ENCODE measurements around the gene TVP23A. TPM values are rescaled to one million over a fixed set of nuclear protein-coding genes. Genes with fewer than 3 reads are reported as not detected.

The TVP23A gene
- total and polyA plus RNA-seq, 10 of the 15 experiments (the other 5 are each of a cell fraction or from before 2014, with no cell fraction given) = 1.1 to 6.4 (median 2.2) TPM

DNA sequence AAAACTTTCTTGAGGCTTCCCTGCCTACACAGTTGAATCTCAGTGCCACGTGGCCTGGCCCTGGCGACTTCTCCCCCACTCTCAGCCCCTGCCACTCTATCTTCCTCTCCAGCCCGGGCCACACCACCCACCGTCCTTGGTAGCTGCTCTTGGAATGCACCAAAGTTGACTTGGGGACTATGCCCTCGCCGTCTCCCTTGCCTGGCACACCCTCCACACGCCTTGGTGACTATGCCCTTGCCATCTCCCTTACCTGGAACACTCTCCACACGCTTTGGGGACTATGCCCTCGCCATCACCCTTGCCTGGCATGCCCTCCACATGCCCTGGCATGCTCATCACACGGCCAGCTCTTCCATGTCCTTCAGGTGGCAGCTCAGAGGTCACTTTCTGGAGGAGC is 15.5 kb upstream of the TVP23A start:
- Histone ChIP-seq H2AFZ (ENCODE audit: control insufficient read depth, low read depth, low read length) (no peak overlapping the region), H3K79me2 (ENCODE audit: control insufficient read depth, insufficient read depth, low read length) (no peaks in the 10 kb centered on the region), H3K27ac (ENCODE audit: control insufficient read depth, insufficient read depth) (no peak overlapping the region), H3K4me1 (ENCODE audit: control insufficient read depth, insufficient read depth, low read length) (peaks cover 50% of the 10 kb centered on the region), H3K36me3 (ENCODE audit: control insufficient read depth in 2 of 2, insufficient read depth in 2 of 2, low read length in 1 of 2) (no peaks in the 10 kb centered on the region), H3K4me3 (no peak overlapping the region), H4K20me1 (ENCODE audit: control insufficient read depth, insufficient read depth) (no peaks in the 10 kb centered on the region), H3K9ac (ENCODE audit: control insufficient read depth, insufficient read depth, low read length) (no peak overlapping the region), H3K9me3 (replicated peaks; ENCODE audit: control insufficient read depth, insufficient read depth, low read length) (peaks cover 5% of the 10 kb centered on the region), H3K4me2 (ENCODE audit: control insufficient read depth, insufficient read depth) (no peak overlapping the region), H3K27me3 (replicated peaks in 1 of 2; ENCODE audit: control insufficient read depth in 2 of 2, insufficient read depth in 2 of 2, low read length in 1 of 2) (no peaks in the 10 kb centered on the region)
- no peak for TF ChIP-seq RELA (IDR thresholded peaks at IDR 0.05; ENCODE audit: borderline replicate concordance, partially characterized antibody)
- no peak for TF ChIP-seq NRF1 (conservative IDR thresholded peaks at IDR 0.05; ENCODE audit: low read depth, low read length)
- WGBS (ENCODE audit: insufficient coverage, insufficient replicate concordance, low lambda C conversion rate, missing lambda C conversion rate) = 69% methylated on average over 10 of the region's 10 CpGs
- ChIA-PET POLR2A (interaction anchor here (0.6 to 3.6 kb wide), 7 partner anchors 13 to 1737 kb away, joined by 3 to 25 read pairs (median 6); partner anchors contain the start of gene CIITA), CTCF (interaction anchor here (1.1 to 2.0 kb wide), 3 partner anchors 8 to 42 kb away, joined by 3 to 6 read pairs (median 5); no protein-coding TSS in a partner anchor), SMC1A (ENCODE audit: uncharacterized antibody, unreplicated experiment) (interaction anchor here (0.6 to 8.3 kb wide), 16 partner anchors 9 to 150 kb away, joined by 3 to 75 read pairs (median 4); partner anchors contain the start of gene CIITA), RAD21 (ENCODE audit: unreplicated experiment) (interaction anchor here (0.7 to 5.3 kb wide), 17 partner anchors 11 to 95 kb away, joined by 3 to 39 read pairs (median 4); partner anchors contain the start of genes CIITA and NUBP1)
- ATAC-seq (no peak), FAIRE-seq (no peak), DNase-seq (ENCODE audit: low read depth, low spot score) (no peak)
- in situ Hi-C loops (cut with MboI) = no loop called here
- no TSS peak for BruUV-seq (replicated peaks)
- intact Hi-C loops (cut with micrococcal nuclease; ENCODE audit: unreplicated experiment) = loop anchor here (10.0 kb wide), 1 partner anchor 81 kb away; no protein-coding TSS in a partner anchor

DNA sequence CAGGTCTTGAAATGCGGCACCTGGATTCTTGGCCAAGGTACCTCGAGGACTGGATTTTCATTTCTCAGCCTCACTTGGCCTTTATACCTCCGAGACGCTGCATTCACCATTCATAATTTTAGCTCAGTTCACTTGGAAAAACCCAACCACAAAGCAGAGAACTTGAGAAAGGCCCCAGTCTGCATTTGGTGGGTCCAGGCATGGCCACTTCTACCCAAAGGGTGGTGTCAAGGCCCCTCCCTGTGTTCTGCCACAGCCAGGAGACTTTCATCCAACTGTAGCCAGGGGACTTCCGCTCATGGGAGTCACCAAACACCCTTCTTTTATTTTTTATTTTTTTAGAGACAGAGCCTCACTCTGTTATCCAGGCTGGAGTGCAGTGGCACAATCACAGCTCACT is 14.7 kb upstream of the TVP23A start:
- no peak for FAIRE-seq
- no TSS peak for BruUV-seq (replicated peaks)
- POLR2A ChIA-PET = interaction anchor here (0.6 to 3.6 kb wide), 14 partner anchors 9 to 93 kb away, joined by 3 to 25 read pairs (median 4); partner anchors contain the start of gene CIITA
- H3K4me3 ChIP-seq = no peak overlapping the region
- peak overlapping the region; percentile 51 for H3K27ac ChIP-seq (ENCODE audit: control insufficient read depth, insufficient read depth)
- 40% methylated on average over 5 of the region's 5 CpGs for WGBS (ENCODE audit: insufficient coverage, insufficient replicate concordance, low lambda C conversion rate, missing lambda C conversion rate)
- DNase-seq (ENCODE audit: low read depth, low spot score) = peak; percentile 31
- intact Hi-C loops (cut with micrococcal nuclease; ENCODE audit: unreplicated experiment) = loop anchor here (2.0 to 10.0 kb wide), 2 partner anchors 58 to 82 kb away; no protein-coding TSS in a partner anchor
- in situ Hi-C loops (cut with MboI) = no loop called here
- RAD21 ChIA-PET (ENCODE audit: unreplicated experiment) = interaction anchor here (0.8 to 5.3 kb wide), 18 partner anchors 10 to 94 kb away, joined by 3 to 39 read pairs (median 4); partner anchors contain the start of genes CIITA and NUBP1
- H3K9ac ChIP-seq (ENCODE audit: control insufficient read depth, insufficient read depth, low read length) = no peak overlapping the region
- no peaks in the 10 kb centered on the region for H3K79me2 ChIP-seq (ENCODE audit: control insufficient read depth, insufficient read depth, low read length)
- no peaks in the 10 kb centered on the region for H4K20me1 ChIP-seq (ENCODE audit: control insufficient read depth, insufficient read depth)
- H3K27me3 ChIP-seq (replicated peaks in 1 of 2; ENCODE audit: control insufficient read depth in 2 of 2, insufficient read depth in 2 of 2, low read length in 1 of 2) = no peaks in the 10 kb centered on the region
- peak overlapping the region; percentile 47; the same call in 1 of the 2 replicates for H3K4me2 ChIP-seq (ENCODE audit: control insufficient read depth, insufficient read depth)
- H3K4me1 ChIP-seq (ENCODE audit: control insufficient read depth, insufficient read depth, low read length) = peaks cover 55% of the 10 kb centered on the region
- SMC1A ChIA-PET (ENCODE audit: uncharacterized antibody, unreplicated experiment) = interaction anchor here (0.5 to 8.3 kb wide), 17 partner anchors 10 to 95 kb away, joined by 3 to 75 read pairs (median 5); partner anchors contain the start of gene CIITA
- no peaks in the 10 kb centered on the region for H3K36me3 ChIP-seq (ENCODE audit: control insufficient read depth in 2 of 2, insufficient read depth in 2 of 2, low read length in 1 of 2)
- CTCF ChIA-PET = interaction anchor here (0.8 to 2.1 kb wide), 11 partner anchors 10 to 96 kb away, joined by 3 to 8 read pairs (median 4); no protein-coding TSS in a partner anchor
- ATAC-seq = peak; percentile 58
- peaks cover 5% of the 10 kb centered on the region for H3K9me3 ChIP-seq (replicated peaks; ENCODE audit: control insufficient read depth, insufficient read depth, low read length)
- no peak overlapping the region for H2AFZ ChIP-seq (ENCODE audit: control insufficient read depth, low read depth, low read length)
- TF ChIP-seq HDAC2 (IDR thresholded peaks at IDR 0.05) (no peak), RUNX3 (IDR thresholded peaks at IDR 0.05; ENCODE audit: low read length) (peak; percentile 77), IKZF1 (conservative IDR thresholded peaks at IDR 0.05) (peak; percentile 25; the same call in 1 of the 2 replicates)
- TF ChIP-seq, protein P1, sequence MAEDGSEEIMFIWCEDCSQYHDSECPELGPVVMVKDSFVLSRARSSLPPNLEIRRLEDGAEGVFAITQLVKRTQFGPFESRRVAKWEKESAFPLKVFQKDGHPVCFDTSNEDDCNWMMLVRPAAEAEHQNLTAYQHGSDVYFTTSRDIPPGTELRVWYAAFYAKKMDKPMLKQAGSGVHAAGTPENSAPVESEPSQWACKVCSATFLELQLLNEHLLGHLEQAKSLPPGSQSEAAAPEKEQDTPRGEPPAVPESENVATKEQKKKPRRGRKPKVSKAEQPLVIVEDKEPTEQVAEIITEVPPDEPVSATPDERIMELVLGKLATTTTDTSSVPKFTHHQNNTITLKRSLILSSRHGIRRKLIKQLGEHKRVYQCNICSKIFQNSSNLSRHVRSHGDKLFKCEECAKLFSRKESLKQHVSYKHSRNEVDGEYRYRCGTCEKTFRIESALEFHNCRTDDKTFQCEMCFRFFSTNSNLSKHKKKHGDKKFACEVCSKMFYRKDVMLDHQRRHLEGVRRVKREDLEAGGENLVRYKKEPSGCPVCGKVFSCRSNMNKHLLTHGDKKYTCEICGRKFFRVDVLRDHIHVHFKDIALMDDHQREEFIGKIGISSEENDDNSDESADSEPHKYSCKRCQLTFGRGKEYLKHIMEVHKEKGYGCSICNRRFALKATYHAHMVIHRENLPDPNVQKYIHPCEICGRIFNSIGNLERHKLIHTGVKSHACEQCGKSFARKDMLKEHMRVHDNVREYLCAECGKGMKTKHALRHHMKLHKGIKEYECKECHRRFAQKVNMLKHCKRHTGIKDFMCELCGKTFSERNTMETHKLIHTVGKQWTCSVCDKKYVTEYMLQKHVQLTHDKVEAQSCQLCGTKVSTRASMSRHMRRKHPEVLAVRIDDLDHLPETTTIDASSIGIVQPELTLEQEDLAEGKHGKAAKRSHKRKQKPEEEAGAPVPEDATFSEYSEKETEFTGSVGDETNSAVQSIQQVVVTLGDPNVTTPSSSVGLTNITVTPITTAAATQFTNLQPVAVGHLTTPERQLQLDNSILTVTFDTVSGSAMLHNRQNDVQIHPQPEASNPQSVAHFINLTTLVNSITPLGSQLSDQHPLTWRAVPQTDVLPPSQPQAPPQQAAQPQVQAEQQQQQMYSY (CRISPR knock-in tag; IDR thresholded peaks at IDR 0.05) = no peak
- TF ChIP-seq, protein P2, sequence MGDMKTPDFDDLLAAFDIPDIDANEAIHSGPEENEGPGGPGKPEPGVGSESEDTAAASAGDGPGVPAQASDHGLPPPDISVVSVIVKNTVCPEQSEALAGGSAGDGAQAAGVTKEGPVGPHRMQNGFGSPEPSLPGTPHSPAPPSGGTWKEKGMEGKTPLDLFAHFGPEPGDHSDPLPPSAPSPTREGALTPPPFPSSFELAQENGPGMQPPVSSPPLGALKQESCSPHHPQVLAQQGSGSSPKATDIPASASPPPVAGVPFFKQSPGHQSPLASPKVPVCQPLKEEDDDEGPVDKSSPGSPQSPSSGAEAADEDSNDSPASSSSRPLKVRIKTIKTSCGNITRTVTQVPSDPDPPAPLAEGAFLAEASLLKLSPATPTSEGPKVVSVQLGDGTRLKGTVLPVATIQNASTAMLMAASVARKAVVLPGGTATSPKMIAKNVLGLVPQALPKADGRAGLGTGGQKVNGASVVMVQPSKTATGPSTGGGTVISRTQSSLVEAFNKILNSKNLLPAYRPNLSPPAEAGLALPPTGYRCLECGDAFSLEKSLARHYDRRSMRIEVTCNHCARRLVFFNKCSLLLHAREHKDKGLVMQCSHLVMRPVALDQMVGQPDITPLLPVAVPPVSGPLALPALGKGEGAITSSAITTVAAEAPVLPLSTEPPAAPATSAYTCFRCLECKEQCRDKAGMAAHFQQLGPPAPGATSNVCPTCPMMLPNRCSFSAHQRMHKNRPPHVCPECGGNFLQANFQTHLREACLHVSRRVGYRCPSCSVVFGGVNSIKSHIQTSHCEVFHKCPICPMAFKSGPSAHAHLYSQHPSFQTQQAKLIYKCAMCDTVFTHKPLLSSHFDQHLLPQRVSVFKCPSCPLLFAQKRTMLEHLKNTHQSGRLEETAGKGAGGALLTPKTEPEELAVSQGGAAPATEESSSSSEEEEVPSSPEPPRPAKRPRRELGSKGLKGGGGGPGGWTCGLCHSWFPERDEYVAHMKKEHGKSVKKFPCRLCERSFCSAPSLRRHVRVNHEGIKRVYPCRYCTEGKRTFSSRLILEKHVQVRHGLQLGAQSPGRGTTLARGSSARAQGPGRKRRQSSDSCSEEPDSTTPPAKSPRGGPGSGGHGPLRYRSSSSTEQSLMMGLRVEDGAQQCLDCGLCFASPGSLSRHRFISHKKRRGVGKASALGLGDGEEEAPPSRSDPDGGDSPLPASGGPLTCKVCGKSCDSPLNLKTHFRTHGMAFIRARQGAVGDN (IDR thresholded peaks at IDR 0.05) = peak; percentile 71
